Osteoblast (primary cell): Measurements from ENCODE around the gene OR1D5. TPM values are rescaled to one million over a fixed set of nuclear protein-coding genes. Genes with fewer than 3 reads are reported as not detected.
"Not testable (repeated sequence)": the region's sequence is repeated elsewhere in the genome, so short reads cannot be mapped to it uniquely, and the experiment has no call there.

Source experiments
- DNase-seq: peaks from one replicate; pipeline ENCODE4 v3.0.0; 2011; ENCODE audit warnings: low spot score, mixed read lengths; ENCODE audit not compliant: insufficient read length; ENCODE audit errors: missing footprints
- H2AFZ ChIP-seq: 2 replicates; pipeline ENCODE4 v1.6.0; 2011; ENCODE audit warnings: mild to moderate bottlenecking, low read length
- H3K27ac ChIP-seq: 2 replicates; pipeline ENCODE4 v1.5.1; 2011; ENCODE audit warnings: mild to moderate bottlenecking, low read depth, low read length, moderate library complexity
- H3K27me3 ChIP-seq: 2 replicates; pipeline ENCODE4 v1.6.0; 2012; ENCODE audit warnings: mild to moderate bottlenecking, control low read depth, inconsistent platforms, low read length, moderate library complexity; ENCODE audit not compliant: insufficient read depth
- H3K36me3 ChIP-seq: 2 replicates; pipeline ENCODE4 v1.5.1; 2011; ENCODE audit warnings: mild to moderate bottlenecking, low read length, control low read depth, moderate library complexity; ENCODE audit not compliant: insufficient read depth
- H3K4me1 ChIP-seq: 2 replicates; pipeline ENCODE4 v1.5.1; 2011; ENCODE audit warnings: mild to moderate bottlenecking, low read length, control low read depth, moderate library complexity; ENCODE audit not compliant: insufficient read depth
- H3K4me2 ChIP-seq: 2 replicates; pipeline ENCODE4 v1.6.0; 2011; ENCODE audit warnings: mild to moderate bottlenecking, low read length; ENCODE audit not compliant: insufficient read depth
- H3K4me3 ChIP-seq: fragments of 200-600 bp; sonication (generic); 3 replicates; pipeline ENCODE4 v1.5.1; 2012; ENCODE audit warnings: mild to moderate bottlenecking, low read length, inconsistent platforms; ENCODE audit not compliant: insufficient read depth
- H3K79me2 ChIP-seq: 2 replicates; pipeline ENCODE4 v1.6.0; 2012; ENCODE audit warnings: mild to moderate bottlenecking, low read length, control low read depth, inconsistent platforms; ENCODE audit not compliant: insufficient read depth
- H3K9me3 ChIP-seq: 2 replicates; pipeline ENCODE4 v1.5.1; 2011; ENCODE audit warnings: low read depth, low read length, control low read depth
- H4K20me1 ChIP-seq: 2 replicates; pipeline ENCODE4 v1.6.0; 2012; ENCODE audit warnings: mild to moderate bottlenecking, low read length, control low read depth; ENCODE audit not compliant: insufficient read depth
- total RNA-seq: library from RNA; depleted of rRNA; stranded (reverse); fragments of >200 nt; gene quantifications from 2 replicates; pipeline ENCODE4 v1.2.3, GENCODE V29; 2012
- TF ChIP-seq, protein P1 (sequence below): IDR thresholded peaks from 2 replicates; pipeline ENCODE4 v1.5.1; 2011; ENCODE audit warnings: mild to moderate bottlenecking, low read depth, low read length, moderate library complexity; ENCODE audit errors: extremely low read depth

Gene OR1D5
- total RNA-seq, 1 donor, result not detected

DNA sequence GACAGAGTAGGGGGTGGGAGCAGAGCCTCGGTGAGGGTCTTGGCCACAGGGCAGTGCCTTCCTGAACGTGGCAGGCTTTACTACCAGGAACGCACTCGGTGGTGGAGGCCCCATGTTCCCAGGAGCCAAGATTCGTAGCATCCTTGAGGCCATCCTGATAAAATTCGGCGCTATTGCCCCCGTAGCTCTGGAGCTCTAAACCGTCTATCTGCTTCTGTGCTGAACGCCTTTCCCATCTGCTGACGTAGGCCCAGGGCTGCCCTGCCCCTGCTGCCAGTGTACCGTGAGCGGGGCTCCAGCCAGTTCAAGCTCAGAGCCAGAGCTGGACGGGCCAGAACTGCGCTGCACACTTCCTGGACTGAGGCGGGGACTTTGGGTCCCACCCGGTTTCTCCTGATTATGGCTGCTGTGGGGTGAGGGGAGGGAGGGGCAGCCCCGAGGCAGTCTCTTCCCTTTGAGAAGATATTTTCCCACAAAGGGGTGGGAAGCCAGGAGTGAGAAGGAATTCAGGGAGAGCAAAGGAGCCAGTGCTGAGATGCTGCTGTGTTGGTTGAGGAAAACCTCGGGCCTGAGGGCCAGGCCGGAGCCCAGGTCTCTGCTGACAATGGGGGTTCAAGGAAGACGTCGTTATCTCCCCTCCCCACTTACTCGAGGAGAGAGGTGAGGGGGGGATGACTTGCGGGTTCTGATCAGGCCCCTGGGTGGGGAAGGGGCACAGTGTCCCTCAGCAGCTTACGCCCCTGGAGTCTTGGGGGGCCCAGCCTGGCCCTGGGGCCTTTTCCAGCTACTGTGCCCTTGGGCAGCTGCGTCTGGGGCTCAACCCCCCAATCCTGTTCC is 29.4 kb downstream of the OR1D5 start:
- H2AFZ ChIP-seq, result no peak overlapping the region
- H3K4me3 ChIP-seq, result no peak overlapping the region
- H3K9me3 ChIP-seq, result no peaks in the 10 kb centered on the region
- no peaks in the 10 kb centered on the region for H3K36me3 ChIP-seq
- DNase-seq, result no peak
- no peak overlapping the region for H3K4me2 ChIP-seq
- peaks cover 5% of the 10 kb centered on the region for H3K4me1 ChIP-seq
- H4K20me1 ChIP-seq, result no peaks in the 10 kb centered on the region
- H3K27me3 ChIP-seq, result no peaks in the 10 kb centered on the region
- no peaks in the 10 kb centered on the region for H3K79me2 ChIP-seq
- no peak overlapping the region for H3K27ac ChIP-seq
- TF ChIP-seq, protein P1, sequence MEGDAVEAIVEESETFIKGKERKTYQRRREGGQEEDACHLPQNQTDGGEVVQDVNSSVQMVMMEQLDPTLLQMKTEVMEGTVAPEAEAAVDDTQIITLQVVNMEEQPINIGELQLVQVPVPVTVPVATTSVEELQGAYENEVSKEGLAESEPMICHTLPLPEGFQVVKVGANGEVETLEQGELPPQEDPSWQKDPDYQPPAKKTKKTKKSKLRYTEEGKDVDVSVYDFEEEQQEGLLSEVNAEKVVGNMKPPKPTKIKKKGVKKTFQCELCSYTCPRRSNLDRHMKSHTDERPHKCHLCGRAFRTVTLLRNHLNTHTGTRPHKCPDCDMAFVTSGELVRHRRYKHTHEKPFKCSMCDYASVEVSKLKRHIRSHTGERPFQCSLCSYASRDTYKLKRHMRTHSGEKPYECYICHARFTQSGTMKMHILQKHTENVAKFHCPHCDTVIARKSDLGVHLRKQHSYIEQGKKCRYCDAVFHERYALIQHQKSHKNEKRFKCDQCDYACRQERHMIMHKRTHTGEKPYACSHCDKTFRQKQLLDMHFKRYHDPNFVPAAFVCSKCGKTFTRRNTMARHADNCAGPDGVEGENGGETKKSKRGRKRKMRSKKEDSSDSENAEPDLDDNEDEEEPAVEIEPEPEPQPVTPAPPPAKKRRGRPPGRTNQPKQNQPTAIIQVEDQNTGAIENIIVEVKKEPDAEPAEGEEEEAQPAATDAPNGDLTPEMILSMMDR, result no peak

DNA sequence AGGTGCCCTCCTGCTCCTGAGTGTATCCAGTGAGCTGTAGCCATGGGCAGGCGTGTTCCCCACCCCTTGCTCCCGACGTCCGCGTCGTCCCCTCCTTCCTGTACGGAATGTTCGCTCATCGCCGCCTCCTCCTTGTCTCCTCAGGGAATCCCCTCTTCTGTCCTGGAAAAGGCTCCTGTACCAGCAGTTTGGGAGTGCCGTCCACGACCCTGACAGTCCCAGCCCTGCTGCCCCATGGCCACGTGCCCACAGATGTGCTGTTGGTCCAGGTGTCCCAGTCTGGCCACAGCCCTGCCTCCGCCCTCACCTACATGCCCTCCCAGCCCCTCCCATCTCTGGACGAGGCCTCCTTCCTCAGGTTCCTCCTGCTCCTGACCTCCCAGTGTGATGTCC is 30.2 kb downstream of the OR1D5 start:
- no peak overlapping the region for H3K27ac ChIP-seq
- H3K4me2 ChIP-seq, result no peak overlapping the region
- H3K4me3 ChIP-seq, result no peak overlapping the region
- H3K36me3 ChIP-seq, result no peaks in the 10 kb centered on the region
- no peaks in the 10 kb centered on the region for H3K9me3 ChIP-seq
- H3K27me3 ChIP-seq, result no peaks in the 10 kb centered on the region
- peaks cover 5% of the 10 kb centered on the region for H3K4me1 ChIP-seq
- no peak overlapping the region for H2AFZ ChIP-seq
- no peaks in the 10 kb centered on the region for H3K79me2 ChIP-seq
- TF ChIP-seq, protein P1, result no peak
- no peaks in the 10 kb centered on the region for H4K20me1 ChIP-seq
- no peak for DNase-seq

DNA sequence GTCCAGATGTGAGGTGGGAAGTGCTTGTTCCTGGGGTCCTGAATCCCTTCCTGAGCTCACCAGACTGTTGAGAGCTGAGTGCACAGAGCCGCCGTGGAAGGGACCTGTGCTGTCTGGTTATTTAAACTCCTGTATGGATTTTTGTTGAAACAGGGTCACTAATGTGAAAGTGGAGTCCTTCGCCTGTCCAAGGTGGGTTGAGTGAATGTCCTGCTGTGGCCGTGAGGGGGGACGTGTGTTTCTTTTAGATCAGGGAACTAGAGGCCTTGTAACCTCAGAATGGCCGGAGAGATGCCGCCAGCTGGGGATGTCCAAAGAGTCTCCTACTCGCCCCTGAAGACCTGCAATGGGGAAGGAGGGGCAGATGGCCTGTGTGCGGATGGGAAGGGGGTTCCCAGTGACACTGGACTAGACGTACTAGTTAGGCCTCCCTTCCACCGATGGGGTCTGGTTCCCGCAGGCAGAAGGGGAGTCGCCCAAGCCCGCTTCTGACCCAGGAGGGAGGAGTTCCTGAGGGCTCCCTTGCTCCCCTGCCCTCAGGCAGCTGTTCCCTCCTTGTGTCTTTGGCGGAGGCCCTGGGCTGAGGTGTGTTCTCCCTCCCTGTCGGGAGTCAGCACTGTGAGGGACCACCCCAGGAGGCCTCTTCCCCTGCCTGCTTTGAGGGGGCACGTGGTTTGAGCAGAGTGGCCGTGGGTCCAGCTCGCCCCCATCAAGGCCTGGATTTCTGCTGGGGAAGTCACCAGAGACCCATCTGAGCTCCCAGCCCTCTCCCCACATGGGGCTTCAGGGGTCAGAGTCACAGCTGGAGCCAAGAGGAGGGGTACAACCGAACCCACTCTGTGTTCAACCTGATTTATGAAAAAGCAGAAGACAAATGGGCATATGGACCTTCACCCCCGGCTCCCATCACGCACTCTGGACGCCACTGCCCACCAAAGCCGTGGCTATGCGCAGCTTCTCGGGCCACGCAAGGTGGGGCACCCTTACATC is 30.9 kb downstream of the OR1D5 start:
- no peaks in the 10 kb centered on the region for H3K27me3 ChIP-seq
- peaks cover 5% of the 10 kb centered on the region for H3K4me1 ChIP-seq
- no peak overlapping the region for H2AFZ ChIP-seq
- no peak overlapping the region for H3K27ac ChIP-seq
- no peaks in the 10 kb centered on the region for H4K20me1 ChIP-seq
- no peak overlapping the region for H3K4me3 ChIP-seq
- H3K4me2 ChIP-seq, result no peak overlapping the region
- TF ChIP-seq, protein P1, result no peak
- no peaks in the 10 kb centered on the region for H3K36me3 ChIP-seq
- H3K9me3 ChIP-seq, result no peaks in the 10 kb centered on the region
- no peak for DNase-seq
- no peaks in the 10 kb centered on the region for H3K79me2 ChIP-seq

DNA sequence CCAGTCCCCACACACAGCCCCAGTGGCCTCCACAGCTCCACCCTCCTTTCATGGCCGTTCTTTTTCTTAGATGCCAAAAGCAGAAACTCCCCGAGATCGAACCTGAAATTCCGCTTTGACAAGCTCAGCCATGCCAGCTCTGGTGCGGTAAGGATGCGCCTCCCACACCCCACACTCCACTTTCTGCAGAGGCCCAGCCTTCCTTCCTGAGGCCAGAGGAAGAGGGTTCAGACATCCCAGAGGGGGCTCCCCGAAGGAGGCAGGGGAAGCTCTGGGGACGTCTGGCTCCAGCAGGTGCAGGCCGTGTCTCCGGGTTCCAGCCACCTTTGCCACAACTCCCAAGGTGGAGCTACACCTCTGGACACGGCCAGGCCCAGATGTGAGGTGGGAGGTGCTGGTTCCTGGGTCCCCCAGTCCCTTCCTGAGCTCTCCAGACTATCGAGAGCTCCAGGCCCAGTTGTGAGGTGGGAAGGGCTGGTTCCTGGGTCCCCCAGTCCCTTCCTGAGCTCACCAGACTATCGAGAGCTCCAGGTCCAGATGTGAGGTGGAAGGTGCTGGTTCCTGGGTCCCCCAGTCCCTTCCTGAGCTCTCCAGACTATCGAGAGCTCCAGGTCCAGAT is 32.4 kb downstream of the OR1D5 start:
- H3K27ac ChIP-seq, result peak overlapping the region; percentile 29
- H2AFZ ChIP-seq, H3K4me2 ChIP-seq: not testable (repeated sequence)

More for the DNA sequence above, 32.4 kb downstream of the OR1D5 start:
- H3K9me3 ChIP-seq, H4K20me1 ChIP-seq, H3K36me3 ChIP-seq, DNase-seq, H3K79me2 ChIP-seq, H3K4me1 ChIP-seq, H3K4me3 ChIP-seq, H3K27me3 ChIP-seq: not testable (repeated sequence)
